GM19324 (cell line): ENCODE results near the gene ANKRD11.

Source experiments
- ATAC-seq: cut with Tn5 transposase; IDR thresholded peaks from one replicate; pipeline ENCODE4 v1.9.1; 2021; ENCODE audit warnings: mild to moderate bottlenecking, moderate library complexity; ENCODE audit not compliant: unreplicated experiment, low FRiP score

The ANKRD11 gene

DNA sequence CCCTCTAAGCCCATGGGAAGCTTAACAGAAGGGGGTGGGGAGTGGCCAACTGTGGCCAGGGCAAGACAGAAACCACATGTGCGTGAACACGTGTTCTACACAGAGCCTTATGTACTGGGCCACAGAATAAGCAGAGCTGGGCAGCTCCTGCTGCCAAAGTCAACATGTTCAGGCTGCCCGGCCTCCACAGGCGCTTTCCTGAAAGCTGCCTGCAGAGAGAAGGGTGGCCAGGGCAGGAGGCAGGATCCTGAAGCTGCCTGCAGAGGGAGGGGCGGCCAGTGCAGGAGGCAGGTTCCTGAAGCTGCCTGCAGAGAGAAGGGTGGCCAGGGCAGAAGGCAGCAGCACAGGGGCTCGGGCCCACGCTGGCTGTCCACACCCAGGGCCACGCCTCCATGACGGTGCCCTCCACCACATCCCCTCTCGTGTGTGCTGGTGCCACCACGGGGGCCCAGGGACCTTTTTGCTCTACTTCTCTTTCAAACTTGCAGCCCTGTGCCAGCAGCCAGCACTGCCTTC lies 79.5 kb downstream of the ANKRD11 start:
- no peak for ATAC-seq

- no peak for ATAC-seq
Measured at GRCh38 chr16:89410322-89410721, 80.0 kb downstream of the ANKRD11 start.

DNA sequence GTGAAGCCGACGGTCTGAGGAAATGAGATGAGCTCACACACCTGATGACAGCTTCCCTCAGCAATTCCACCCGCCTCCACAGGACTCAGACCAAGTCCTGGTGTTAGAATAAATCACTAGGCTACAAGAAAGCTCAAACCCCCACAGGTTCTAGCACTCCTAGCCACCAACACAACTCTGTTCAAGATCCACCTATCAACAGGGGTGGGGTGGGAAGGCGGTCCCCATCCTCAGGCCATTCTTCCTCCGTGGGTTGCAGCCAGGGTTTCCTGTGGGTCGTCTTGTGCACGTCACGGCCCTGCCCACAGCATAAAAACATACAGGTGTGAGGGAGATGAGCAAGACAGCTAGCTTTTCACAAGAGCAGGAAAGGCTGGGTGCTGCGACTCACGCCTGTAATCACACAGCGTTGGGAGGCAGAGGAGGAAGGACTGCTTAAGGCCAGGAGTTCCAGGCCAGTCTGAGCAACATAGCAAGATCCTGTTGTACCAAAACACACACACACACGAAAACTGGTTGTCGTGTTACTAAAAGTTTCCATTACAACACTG lies 81.1 kb downstream of the ANKRD11 start:
- no peak for ATAC-seq

DNA sequence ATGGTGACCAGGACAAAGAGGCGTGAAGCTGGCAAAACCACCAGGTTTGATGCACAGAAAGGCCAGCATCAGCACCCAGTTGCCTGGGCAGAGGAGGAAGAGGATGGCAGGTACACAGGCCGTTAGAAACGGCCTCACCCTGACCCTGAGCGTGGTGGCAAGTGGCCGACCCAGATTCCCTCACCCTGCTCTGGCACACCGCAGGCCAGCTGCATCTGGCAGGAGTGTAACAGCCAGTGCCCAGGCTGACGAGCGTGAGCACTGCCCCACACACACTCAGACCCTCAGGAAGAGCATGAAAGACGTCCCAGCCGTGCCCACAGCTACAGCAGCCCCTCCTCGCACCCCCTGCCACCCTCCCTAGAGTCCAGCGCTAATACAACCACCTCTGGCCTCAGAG lies 82.0 kb downstream of the ANKRD11 start:
- ATAC-seq = no peak

DNA sequence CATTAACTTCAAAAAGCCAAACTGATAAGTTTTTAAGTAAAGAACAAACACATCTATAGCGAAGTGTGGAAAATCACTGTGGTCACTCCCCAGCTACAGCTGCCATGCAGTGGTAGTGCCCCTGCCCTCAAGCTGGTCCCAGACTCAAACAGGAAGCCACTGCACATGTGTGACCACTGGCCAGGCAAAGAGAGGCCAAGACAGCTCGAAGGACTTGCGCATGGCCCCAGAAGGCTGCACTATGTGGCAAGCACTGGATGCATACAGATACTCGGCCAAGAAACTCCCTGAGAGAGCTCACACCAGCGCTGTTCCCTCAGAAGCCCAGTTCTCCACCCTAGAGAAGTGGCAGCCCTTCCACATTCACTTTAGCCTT lies 82.4 kb downstream of the ANKRD11 start:
- no peak for ATAC-seq

DNA sequence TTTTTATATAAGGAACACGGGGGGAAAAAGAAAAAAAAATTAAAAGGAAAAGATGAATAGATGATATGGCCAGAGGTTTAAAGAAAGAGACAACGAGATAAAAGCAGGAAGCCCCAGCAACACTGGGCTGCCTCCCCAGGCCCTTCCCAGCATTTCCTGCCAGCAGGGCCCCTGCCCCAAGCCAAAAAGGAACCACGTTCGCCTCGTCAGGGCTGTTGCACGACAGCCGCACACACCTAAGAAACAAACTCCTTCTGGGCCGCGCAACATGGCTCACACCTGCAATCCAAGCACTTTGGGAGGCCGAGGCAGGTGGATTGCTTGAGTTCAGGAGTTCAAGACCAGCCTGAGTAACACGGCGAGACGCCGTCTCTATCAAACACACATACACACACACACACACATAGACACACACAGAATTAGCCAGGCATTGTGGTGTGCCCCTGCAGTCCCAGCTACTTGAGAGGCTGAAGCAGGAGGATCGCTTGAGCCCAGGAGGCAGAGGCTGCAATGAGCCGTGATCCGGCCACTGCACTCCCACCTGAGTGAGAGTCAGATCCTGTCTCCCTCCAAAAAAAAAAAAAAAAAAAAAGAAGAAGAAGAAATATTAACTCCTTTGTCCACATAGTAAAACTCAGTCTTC lies 83.0 kb downstream of the ANKRD11 start:
- no peak for ATAC-seq

DNA sequence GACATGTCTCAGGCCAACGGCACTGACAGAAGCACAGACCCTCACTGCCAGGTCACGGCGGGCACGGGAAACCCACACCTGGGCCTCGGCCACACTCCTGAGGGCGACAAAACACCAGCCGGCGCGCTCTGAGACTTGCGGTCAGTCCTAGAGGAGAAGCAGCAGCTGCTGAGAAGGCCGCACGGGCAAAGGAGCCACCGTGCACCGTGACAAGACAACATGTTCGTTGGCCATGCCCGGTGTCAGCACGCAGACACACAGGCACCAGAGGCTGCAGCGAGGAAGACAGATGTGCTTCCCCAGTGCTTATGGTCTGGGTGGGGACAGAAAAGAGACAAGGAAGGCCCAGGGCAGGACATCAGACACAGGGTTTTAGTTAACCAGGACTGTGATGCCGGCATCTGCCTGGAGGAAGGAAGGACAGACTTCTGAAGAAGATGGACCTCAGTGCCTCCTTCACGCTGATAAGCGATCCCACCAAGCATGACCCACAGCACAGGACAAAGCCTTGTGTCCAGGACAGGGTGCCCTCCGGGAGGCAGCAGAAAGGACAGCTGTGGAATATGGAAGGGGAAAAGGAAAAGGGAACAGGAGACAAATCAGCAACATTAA lies 84.0 kb downstream of the ANKRD11 start:
- ATAC-seq = no peak

DNA sequence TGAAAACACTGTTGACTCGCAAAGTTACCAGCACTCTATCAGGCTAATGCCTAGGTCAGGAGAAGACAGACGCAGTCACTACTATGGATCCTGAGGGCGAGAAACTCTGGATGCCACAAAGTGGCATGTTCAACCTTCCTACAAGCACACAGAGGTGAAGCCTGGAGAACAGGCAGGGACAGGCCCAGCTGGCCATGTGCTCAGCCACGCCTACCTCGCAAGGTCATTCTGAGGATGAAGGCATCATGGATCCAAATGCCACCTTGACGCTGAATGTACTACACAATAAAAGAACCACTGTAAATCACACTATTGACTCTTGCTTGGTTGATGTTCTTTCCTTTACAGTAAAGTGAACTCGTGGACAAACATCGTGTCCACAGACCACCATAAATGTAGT lies 85.8 kb downstream of the ANKRD11 start:
- ATAC-seq = no peak

- no peak for ATAC-seq
Measured at GRCh38 chr16:89402962-89403361, 87.4 kb downstream of the ANKRD11 start.

GRCh38 chr16:89401641-89402445 lies 88.5 kb downstream of the ANKRD11 start:
- no peak for ATAC-seq

DNA sequence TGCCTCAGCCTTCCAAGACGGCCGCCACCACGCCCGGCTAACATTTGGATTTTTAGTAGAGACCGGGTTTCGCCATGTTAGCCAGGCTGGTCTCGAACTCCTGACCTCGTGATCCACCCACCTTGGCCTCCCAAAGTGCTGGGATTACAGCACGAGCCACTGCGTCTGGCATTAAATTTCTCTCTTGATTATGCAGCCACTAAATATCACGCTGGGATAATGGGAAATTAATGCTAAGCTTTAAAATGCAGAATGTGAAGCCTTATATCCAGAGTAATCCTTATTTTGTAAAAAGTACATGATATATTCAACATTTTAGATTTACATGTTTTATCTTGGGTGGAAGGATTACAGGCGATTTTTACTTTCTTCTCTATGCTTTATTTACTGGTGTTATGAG lies 89.2 kb downstream of the ANKRD11 start:
- ATAC-seq = no peak

- no peak for ATAC-seq
Measured at GRCh38 chr16:89400740-89401139, 89.6 kb downstream of the ANKRD11 start.

- ATAC-seq = no peak
Measured at GRCh38 chr16:89398924-89399323, 91.4 kb downstream of the ANKRD11 start.

DNA sequence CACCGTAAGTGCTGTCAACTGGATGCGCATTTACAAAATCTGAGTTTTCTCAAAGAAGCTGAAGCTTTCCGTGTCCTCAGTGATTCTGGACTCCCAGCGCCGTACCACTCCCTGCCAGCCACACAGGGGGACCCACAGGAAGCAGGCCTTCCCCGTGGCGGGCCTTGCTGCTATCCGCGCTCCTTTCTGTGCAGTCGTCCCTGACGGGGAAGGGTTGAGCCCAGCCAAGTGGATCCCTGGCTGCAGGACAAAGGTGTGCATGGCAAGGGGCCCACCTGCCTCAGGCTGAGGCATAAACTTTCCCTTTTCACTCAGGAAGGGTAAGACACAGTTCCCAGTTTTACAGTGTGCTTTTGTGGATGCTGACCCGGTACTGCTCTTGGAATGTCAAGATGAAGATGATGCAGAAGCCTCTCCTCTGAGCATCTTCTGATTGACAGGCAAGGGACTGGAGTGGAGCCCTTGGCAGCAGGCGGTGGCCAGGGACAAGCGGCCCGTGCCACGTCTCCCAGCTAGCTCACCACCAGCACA lies 93.0 kb downstream of the ANKRD11 start:
- ATAC-seq = no peak

DNA sequence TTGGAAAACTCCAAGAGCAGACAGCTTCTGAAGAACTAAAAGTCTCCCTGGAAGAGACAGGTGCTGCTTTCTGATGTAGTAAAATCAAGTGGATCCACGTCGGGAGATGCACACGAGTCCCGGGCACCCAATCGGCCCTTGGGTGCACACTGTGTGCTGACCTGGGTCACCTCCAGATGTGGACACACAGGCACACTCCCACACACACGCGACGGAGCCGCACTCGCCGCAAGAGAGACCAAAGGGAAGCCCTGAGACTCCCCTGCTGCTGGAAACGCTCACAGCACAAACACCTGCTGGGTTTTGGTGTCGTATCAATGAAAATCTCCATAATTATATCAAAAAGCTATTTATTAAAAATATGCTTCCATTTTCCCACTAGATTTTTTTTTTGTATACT lies 94.2 kb downstream of the ANKRD11 start:
- no peak for ATAC-seq

- ATAC-seq = no peak
Measured at GRCh38 chr16:89395150-89396142, 94.9 kb downstream of the ANKRD11 start.

- no peak for ATAC-seq
Measured at GRCh38 chr16:89393738-89394406, 96.5 kb downstream of the ANKRD11 start.

- no peak for ATAC-seq
Measured at GRCh38 chr16:89392881-89393737, 97.3 kb downstream of the ANKRD11 start.
